ENCODE data around the gene TBC1D5. TPM values are rescaled to one million over a fixed set of nuclear protein-coding genes. Genes with fewer than 3 reads are reported as not detected.

The TBC1D5 gene
- total RNA-seq, 1 donor from 2014 or later = 74.6 TPM

DNA sequence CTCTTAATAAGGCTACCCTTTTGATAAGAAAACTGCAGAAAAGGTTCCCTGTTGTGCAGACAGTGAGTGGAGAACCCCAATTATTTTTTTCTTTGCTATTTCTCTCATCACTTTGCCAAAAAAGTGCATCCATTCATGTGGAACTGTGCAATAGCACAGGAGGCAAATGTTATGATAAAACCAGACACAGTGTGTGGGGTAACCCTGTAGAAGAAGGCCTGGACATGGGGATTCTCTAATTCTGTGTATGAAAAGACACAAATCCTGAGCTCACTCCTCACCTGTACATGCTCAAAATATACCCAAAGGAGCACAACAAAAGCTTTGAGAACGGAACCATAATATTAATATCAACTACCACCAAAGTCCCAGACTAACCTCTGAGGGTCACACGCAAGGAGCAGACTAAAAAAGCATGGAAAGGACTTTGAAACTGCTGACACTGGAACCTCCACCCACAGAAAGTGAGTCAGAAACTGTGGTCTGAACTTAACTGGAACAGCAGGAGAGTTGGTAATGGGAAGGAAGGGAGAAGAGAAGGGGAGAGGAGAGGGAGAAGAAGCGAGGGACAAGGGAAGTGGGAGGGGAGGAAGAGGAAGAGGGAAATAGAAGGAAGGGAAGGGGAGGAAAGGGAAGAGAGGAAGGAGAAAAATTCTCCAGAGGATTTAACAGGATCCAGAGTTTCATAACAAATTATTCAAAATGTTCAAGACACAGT is 299.9 kb downstream of the TBC1D5 start:
- ATAC-seq (no peak), DNase-seq (no peak)
- no peak overlapping the region for H3K27ac ChIP-seq
- TF ChIP-seq, protein P1, sequence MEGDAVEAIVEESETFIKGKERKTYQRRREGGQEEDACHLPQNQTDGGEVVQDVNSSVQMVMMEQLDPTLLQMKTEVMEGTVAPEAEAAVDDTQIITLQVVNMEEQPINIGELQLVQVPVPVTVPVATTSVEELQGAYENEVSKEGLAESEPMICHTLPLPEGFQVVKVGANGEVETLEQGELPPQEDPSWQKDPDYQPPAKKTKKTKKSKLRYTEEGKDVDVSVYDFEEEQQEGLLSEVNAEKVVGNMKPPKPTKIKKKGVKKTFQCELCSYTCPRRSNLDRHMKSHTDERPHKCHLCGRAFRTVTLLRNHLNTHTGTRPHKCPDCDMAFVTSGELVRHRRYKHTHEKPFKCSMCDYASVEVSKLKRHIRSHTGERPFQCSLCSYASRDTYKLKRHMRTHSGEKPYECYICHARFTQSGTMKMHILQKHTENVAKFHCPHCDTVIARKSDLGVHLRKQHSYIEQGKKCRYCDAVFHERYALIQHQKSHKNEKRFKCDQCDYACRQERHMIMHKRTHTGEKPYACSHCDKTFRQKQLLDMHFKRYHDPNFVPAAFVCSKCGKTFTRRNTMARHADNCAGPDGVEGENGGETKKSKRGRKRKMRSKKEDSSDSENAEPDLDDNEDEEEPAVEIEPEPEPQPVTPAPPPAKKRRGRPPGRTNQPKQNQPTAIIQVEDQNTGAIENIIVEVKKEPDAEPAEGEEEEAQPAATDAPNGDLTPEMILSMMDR (IDR thresholded peaks at IDR 0.05) = no peak
- no peaks in the 10 kb centered on the region for H3K4me1 ChIP-seq
- H3K36me3 ChIP-seq = no peaks in the 10 kb centered on the region
- H3K4me3 ChIP-seq = no peak overlapping the region
- H3K27me3 ChIP-seq = no peaks in the 10 kb centered on the region
- intact Hi-C loops (cut with DNase I) = no loop called here
- H3K9me3 ChIP-seq = no peaks in the 10 kb centered on the region

DNA sequence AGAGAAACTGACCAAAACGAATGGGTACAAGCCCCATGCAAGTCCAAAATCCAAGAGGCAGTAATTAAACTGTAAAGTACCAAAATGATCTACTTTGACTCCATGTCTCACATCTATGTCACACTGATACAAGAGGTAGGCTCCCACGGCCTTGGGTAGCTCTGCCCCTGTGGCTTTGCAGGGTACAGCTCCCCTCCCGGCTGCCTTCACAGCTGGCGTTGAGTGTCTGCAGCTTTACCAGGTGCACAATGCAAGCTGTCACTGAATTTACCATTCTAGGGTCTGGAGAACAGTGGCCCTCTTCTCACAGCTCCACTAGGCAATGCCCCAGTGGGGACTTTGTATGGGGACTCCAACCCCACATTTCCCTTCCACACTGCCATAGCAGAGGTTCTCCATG is 308.6 kb downstream of the TBC1D5 start:
- intact Hi-C loops (cut with DNase I) = loop anchor here (5.0 kb wide), 1 partner anchor 408 kb away; no protein-coding TSS in a partner anchor
- H3K9me3 ChIP-seq = no peaks in the 10 kb centered on the region
- H3K27me3 ChIP-seq = no peaks in the 10 kb centered on the region
- ATAC-seq (no peak), DNase-seq (no peak)
- H3K36me3 ChIP-seq = no peaks in the 10 kb centered on the region
- no peak overlapping the region for H3K4me3 ChIP-seq
- TF ChIP-seq, protein P1 (IDR thresholded peaks at IDR 0.05) = no peak
- no peaks in the 10 kb centered on the region for H3K4me1 ChIP-seq
- H3K27ac ChIP-seq = no peak overlapping the region

DNA sequence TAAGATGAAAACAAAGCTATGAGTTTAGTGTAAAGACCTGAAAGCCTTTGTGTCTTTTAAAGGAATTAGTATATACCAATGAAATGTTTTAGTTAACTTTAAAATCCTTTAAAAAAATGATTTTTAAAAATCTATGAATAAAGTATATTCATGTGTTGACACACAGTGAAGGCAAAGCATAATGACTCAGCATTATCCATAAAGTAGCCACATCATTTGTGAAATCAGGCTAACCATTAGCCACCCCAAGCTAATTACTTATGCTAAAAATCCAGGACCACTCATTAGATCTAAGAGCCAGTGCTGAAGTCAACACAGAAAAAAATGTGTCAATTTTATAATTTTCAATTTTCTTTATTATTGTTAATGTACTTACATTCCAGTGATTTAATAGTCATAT is 310.2 kb downstream of the TBC1D5 start:
- ATAC-seq = no peak
- DNase-seq = no peak
- Histone ChIP-seq H3K4me1 (no peaks in the 10 kb centered on the region), H3K27ac (no peak overlapping the region), H3K4me3 (no peak overlapping the region), H3K36me3 (no peaks in the 10 kb centered on the region), H3K27me3 (no peaks in the 10 kb centered on the region), H3K9me3 (no peaks in the 10 kb centered on the region)
- TF ChIP-seq, protein P1 (IDR thresholded peaks at IDR 0.05) = no peak
- intact Hi-C loops (cut with DNase I) = loop anchor here (5.0 kb wide), 1 partner anchor 410 kb away; no protein-coding TSS in a partner anchor

DNA sequence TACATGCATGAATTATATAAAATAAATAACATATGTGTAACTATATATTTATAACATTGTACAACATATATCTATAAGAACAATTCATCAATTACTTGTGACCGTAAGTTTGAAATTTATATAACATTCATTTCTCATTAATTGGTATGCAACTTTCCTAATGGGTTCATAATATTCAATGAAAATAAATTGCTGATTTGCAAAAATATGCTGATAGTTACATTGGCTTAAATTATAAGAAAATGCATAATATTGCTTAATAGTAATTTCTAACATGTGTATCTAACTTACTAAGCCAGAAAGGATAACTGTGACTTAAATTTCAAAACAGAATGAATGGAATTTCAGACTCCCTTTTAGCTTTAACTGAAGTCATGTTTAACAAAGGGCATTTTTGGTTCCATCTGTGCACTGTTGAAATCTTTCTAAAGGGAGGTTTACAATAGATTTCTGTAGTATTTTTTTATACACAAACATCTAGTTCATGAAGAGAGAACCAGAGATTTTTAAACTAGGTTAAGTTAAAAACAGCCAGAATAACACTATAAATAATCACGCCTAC is 310.9 kb downstream of the TBC1D5 start:
- intact Hi-C loops (cut with DNase I) = loop anchor here (5.0 kb wide), 1 partner anchor 411 kb away; no protein-coding TSS in a partner anchor

DNA sequence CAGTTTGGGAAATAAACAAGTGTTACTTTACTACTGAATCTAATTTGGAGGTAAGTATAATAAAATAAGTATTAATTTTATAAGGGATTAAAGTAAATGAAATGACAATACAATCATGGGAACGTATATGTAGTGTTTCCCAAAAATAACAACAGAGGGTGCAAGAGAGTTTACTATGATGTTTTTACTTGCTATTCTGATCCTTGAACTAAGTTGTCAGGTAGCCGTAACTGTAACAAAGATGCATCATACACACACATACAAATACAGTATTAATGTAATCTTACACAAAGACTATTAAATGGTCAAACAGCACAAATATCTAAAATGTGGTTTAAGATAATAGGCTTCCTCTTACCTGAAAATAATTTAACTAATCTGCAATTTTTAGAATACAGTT is 311.4 kb downstream of the TBC1D5 start:
- Histone ChIP-seq H3K4me1 (no peaks in the 10 kb centered on the region), H3K36me3 (no peaks in the 10 kb centered on the region), H3K4me3 (no peak overlapping the region), H3K27ac (no peak overlapping the region), H3K27me3 (no peaks in the 10 kb centered on the region), H3K9me3 (no peaks in the 10 kb centered on the region)
- TF ChIP-seq, protein P1 (IDR thresholded peaks at IDR 0.05) = peak; percentile 50
- DNase-seq (no peak), ATAC-seq (peak; percentile 59)
- intact Hi-C loops (cut with DNase I) = loop anchor here (5.0 kb wide), 1 partner anchor 411 kb away; no protein-coding TSS in a partner anchor

More for the DNA sequence above, 310.9 kb downstream of the TBC1D5 start:
- no peak for DNase-seq
- H3K4me3 ChIP-seq = no peak overlapping the region
- no peaks in the 10 kb centered on the region for H3K9me3 ChIP-seq
- H3K27ac ChIP-seq = no peak overlapping the region
- no peaks in the 10 kb centered on the region for H3K27me3 ChIP-seq
- no peak for ATAC-seq
- TF ChIP-seq, protein P1 (IDR thresholded peaks at IDR 0.05) = no peak
- H3K36me3 ChIP-seq = no peaks in the 10 kb centered on the region
- no peaks in the 10 kb centered on the region for H3K4me1 ChIP-seq
